GM18867 (cell line): ENCODE results near the gene ZNF48.
"Not testable (repeated sequence)": the region's sequence is repeated elsewhere in the genome, so short reads cannot be mapped to it uniquely, and the experiment has no call there.

Experiments
- ATAC-seq: cut with Tn5 transposase; IDR thresholded peaks from one replicate; pipeline ENCODE4 v1.9.1; 2021; ENCODE audit warnings: mild to moderate bottlenecking, moderate library complexity; ENCODE audit not compliant: unreplicated experiment

Gene ZNF48

GRCh38 chr16:30377050-30377811 lies 18.0 kb upstream of the ZNF48 start:
- no peak for ATAC-seq

- peak; percentile 35 for ATAC-seq
Observed at GRCh38 chr16:30377812-30378235, 17.4 kb upstream of the ZNF48 start.

- peak; percentile 83 for ATAC-seq
Observed at GRCh38 chr16:30378236-30379157, 16.7 kb upstream of the ZNF48 start.

GRCh38 chr16:30379158-30379783 lies 15.9 kb upstream of the ZNF48 start:
- no peak for ATAC-seq

- ATAC-seq: no peak
Observed at GRCh38 chr16:30380072-30380802, 15.0 kb upstream of the ZNF48 start.

GRCh38 chr16:30380803-30381208 lies 14.4 kb upstream of the ZNF48 start:
- no peak for ATAC-seq

GRCh38 chr16:30381291-30382041 lies 13.8 kb upstream of the ZNF48 start:
- ATAC-seq: no peak

GRCh38 chr16:30382111-30382881 lies 12.9 kb upstream of the ZNF48 start, which contains the start of gene SEPTIN1:
TSS of gene SEPTIN1 (minus strand) at chr16:30382561. CDS start at chr16:30382542, 19 bp downstream.
- ATAC-seq: peak; percentile 27

GRCh38 chr16:30383521-30383920 lies 11.7 kb upstream of the ZNF48 start:
- no peak for ATAC-seq

GRCh38 chr16:30394592-30395154 lies 547 bp upstream of the ZNF48 start:
- ATAC-seq: no peak

GRCh38 chr16:30395992-30396585 lies 869 bp downstream of the ZNF48 start:
- no peak for ATAC-seq

GRCh38 chr16:30396627-30397026 lies 1.4 kb downstream of the ZNF48 start:
- ATAC-seq: not testable (repeated sequence)

GRCh38 chr16:30397056-30397455 lies 1.8 kb downstream of the ZNF48 start:
- no peak for ATAC-seq

- ATAC-seq: no peak
Observed at GRCh38 chr16:30397776-30398660, 2.8 kb downstream of the ZNF48 start.

GRCh38 chr16:30398661-30399434 lies 3.6 kb downstream of the ZNF48 start:
- ATAC-seq: no peak

GRCh38 chr16:30399435-30400186 lies 4.4 kb downstream of the ZNF48 start:
- no peak for ATAC-seq
